Fibroblast of mammary gland (primary cell): ENCODE measurements around the gene FBXO33.

ENCODE experiments used
- DNase-seq: peaks from one replicate; pipeline ENCODE4 v3.0.0-alpha.2; 2010; ENCODE audit warnings: low read depth
- H3K4me3 ChIP-seq: 2 replicates; pipeline ENCODE4 v1.5.1; 2011; ENCODE audit warnings: low read depth, mild to moderate bottlenecking, low read length, moderate library complexity; ENCODE audit not compliant: control insufficient read depth
- CTCF ChIP-seq: conservative IDR thresholded peaks from 2 replicates; pipeline ENCODE4 v1.5.1; 2011; ENCODE audit warnings: low read depth, low read length, inconsistent platforms; ENCODE audit not compliant: control insufficient read depth, insufficient read depth

FBXO33 gene

GRCh38 chr14:39456702-39457250, 24.5 kb upstream of the FBXO33 start:
- TF ChIP-seq CTCF = no peak
- no peak overlapping the region for H3K4me3 ChIP-seq
- DNase-seq = no peak

GRCh38 chr14:39454906-39455539, 22.8 kb upstream of the FBXO33 start:
- no peak overlapping the region for H3K4me3 ChIP-seq
- DNase-seq = no peak
- no peak for TF ChIP-seq CTCF

- no peak for TF ChIP-seq CTCF
- DNase-seq = no peak
- no peak overlapping the region for H3K4me3 ChIP-seq
Measured at GRCh38 chr14:39452680-39453079, 20.4 kb upstream of the FBXO33 start.

GRCh38 chr14:39451811-39452210, 19.6 kb upstream of the FBXO33 start:
- no peak overlapping the region for H3K4me3 ChIP-seq
- DNase-seq = no peak
- no peak for TF ChIP-seq CTCF

- DNase-seq = no peak
- no peak for TF ChIP-seq CTCF
- no peak overlapping the region for H3K4me3 ChIP-seq
Measured at GRCh38 chr14:39447175-39447661, 15.0 kb upstream of the FBXO33 start.

GRCh38 chr14:39446131-39446744, 14.0 kb upstream of the FBXO33 start:
- no peak overlapping the region for H3K4me3 ChIP-seq
- DNase-seq = no peak
- no peak for TF ChIP-seq CTCF

- H3K4me3 ChIP-seq = peak overlapping the region; percentile 21
- no peak for TF ChIP-seq CTCF
- DNase-seq = peak; percentile 86
Measured at GRCh38 chr14:39442293-39442692, 10.1 kb upstream of the FBXO33 start.
